IPS DF 4.7 (cell line): ENCODE measurements around the gene SUFU.

Experiments
- DNase-seq: peaks from one replicate; pipeline ENCODE4 v3.0.0-alpha.2; 2013; ENCODE audit warnings: low spot score; ENCODE audit errors: extremely low read depth

The SUFU gene

GRCh38 chr10:102595293-102595692, 91.5 kb downstream of the SUFU start:
- no peak for DNase-seq

DNA sequence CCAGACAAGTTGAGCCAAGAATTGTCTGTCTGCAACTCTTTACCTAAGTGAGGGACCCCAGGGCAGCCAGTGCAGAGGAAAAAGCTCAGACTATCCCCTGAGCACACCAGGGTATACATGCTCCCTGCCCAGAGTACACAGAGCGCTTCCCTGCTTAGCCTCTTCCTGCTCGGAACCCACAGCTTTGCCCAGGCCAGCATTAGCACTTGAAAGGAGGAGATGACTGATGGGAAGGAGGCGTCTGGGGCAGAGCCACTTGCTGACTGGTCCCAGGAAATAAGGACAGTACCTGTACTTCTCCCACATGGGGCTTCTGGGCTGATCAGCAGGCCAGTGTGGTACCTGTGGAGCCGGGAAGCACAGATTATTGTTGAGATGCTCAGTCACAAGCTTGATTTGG, 92.1 kb downstream of the SUFU start:
- DNase-seq, result no peak

DNA sequence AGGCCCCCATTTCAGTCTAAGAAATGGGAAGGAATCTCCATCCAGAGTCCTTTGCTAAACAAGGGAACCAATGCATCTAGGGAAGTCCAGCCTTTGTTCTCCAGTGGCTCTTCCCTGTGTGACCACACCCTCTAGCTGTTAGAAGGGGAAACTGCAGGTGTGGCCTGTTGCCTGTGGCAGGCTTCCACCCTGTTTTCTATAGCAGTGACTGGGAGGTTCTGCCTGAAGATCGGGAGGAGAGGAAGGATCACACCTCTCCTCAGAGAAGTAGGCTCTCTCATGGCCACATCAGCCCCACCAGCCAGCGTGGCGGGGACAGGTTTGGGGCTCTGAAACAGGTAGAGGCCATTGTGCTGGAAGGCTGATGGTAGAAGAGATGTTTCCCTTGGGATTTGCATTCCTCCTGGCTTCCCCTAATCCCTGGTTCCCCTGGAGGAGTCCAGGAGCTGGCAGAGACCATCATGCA, 92.8 kb downstream of the SUFU start:
- peak; percentile 58 for DNase-seq

- no peak for DNase-seq
These were observed 93.6 kb downstream of the SUFU start for GRCh38 chr10:102597131-102597991.

DNA sequence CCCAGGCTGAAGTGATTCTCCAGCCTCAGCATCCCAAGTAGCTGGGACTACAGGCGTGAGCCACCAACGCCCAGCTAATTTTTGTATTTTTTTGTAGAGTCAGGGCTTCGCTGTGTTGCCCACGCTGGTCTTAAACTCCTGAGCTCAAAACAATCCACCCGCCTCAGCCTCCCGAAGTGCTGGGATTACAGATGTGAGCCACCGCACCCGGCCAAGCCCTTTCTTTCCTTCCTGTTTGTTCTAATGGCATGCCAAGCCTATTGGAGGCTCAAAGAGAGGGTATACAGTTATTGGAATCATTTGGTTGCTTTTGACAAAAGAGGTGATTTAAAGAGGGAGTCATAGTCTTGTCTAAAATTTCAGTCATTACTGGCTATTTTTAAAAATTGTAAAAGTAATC, 94.5 kb downstream of the SUFU start:
- no peak for DNase-seq

GRCh38 chr10:102599565-102600327, 96.0 kb downstream of the SUFU start:
- DNase-seq, result no peak

DNA sequence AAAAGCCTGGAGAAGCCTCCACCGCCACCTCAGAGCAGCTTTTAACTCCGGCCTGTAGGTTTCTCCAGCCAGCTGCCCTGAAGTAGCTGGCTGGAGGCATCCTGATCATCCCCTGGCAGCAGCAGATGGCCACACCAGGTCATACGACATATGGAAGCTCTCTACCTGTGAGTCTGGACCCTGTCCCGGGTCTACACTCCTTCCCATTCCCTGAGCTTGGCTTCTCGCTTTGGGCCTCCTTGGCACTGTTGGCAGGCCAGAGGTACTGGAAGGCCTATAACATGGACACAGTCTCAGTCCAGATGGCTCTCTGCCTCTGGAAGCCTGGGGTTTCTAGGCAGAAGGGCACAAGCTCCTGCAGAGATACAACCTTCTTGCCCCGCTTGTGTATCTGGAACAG, 97.0 kb downstream of the SUFU start:
- DNase-seq, result no peak

GRCh38 chr10:102601639-102602038, 97.9 kb downstream of the SUFU start:
- DNase-seq, result no peak

GRCh38 chr10:102602272-102603045, 98.7 kb downstream of the SUFU start:
- no peak for DNase-seq

DNA sequence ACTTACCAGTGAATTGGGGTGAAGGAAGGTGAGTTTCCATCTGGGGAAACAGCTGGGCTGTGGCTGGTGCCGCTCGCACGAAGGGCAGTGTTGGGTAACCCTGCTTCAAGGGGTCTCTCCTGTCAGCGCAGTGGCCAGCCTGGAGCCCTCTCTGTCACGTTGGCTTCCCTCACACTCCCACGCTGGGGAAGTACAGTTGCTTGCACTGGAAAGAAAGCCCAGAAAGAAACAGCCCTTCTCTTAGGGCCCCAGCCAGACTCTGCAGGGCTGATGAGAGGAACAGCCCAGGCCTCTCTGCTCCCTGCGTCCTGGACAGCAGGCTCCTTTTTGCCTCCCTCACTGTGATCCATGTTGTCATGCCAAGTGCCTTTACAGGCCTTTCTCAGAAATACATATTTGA, 100.2 kb downstream of the SUFU start:
- DNase-seq, result no peak

GRCh38 chr10:102604439-102604841, 100.7 kb downstream of the SUFU start:
- DNase-seq, result no peak

DNA sequence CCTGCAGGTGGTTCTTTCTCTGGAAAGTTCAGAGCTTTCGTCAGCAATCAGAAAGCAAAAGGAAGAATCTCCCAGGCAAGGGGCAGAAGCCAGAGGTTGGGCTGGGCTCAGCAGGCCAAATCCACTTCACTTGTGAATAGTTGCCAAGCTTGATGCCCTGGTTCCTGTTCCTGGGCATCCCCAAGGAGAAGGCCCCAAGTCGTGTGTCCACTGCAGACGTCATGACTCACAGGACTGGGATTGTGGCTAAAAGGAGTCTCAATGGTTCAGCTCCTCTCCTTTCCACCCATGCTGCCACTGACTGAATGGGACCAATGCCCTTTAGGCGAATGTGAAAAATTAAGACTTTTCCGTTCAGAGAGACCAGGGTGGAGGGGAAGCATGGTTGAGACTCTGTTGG, 101.9 kb downstream of the SUFU start:
- DNase-seq, result no peak

GRCh38 chr10:102608487-102608886, 104.7 kb downstream of the SUFU start:
- no peak for DNase-seq

- no peak for DNase-seq
These were observed 106.7 kb downstream of the SUFU start for GRCh38 chr10:102610441-102610887.

- DNase-seq, result no peak
These were observed 107.8 kb downstream of the SUFU start for GRCh38 chr10:102611514-102612087.

DNA sequence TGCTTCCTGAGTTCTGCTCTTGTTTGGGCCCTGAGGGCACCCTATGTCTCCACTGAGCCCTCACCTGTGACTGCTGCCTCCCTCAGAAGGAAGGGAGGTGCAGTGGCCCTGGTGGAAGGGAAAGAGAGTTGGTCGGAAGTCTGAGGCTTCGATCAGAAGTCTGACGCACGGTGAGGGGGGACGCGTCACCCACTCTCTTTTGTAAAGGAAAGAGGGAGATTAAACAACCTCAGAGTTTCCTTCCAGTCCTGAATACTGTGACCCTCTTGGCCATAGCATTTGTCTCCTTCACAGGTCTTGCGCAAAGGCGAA, 109.1 kb downstream of the SUFU start:
- no peak for DNase-seq

DNA sequence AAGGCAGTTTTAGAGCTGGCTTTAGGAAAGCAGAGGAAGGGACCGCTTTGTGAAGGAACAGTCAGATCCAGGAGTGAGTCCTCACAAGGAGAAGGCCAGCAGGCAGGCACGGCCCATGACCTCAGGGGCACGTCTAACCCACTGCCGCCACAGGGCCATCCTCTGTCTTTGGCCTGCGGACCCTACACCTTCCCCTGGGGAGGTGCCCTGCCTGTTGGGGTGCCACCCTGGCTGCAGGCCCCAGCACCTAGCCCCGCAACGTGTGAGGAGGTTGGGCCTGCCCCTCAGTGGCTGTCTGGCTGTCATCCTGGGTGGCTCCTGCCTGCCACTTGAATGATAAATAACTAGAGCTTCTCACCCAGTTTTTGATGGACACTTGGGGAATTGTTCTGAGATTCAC, 109.5 kb downstream of the SUFU start:
- no peak for DNase-seq

- no peak for DNase-seq
These were observed 110.0 kb downstream of the SUFU start for GRCh38 chr10:102613785-102614184.

DNA sequence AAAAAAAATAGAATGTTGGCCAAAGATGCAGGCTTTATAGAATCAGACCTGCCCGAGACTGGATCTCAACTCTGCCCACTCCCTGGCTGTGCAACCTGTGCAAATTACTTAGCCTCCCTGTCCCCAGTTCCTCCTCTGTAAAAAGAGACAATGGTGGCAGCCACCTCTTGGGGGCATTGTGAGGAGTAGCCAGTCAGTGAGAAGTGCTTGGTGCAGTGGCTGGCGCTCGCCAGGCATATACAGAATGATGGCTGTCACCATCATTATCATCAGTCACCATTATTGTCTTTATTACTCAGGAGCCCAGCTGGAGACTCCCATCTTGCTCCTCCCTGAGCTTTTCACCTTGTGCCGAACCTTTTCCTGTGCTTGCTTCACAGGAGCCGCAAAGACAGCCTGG, 111.1 kb downstream of the SUFU start:
- no peak for DNase-seq

DNA sequence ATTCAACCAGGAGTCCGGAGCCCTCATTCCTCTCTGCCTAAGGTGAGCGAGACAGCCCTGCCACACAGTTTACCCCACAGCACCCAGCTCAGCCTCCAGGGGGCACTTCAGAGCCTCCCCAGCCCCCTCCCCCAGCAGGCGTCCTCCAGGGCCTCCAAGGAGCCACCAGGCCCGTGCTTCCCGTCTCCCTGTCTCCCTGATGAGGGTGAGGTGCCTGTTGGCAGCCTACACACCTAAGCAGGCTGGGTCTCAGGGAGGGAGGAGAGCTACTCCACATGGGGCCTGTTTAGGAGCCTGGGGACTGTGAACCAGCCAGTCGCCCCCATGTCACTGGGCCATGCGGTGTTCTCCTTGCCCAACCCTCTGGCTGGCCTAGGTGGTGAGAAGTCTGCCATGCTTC, 111.6 kb downstream of the SUFU start:
- no peak for DNase-seq

GRCh38 chr10:102616066-102616770, 112.4 kb downstream of the SUFU start:
- no peak for DNase-seq
